HL-60 (cell line): ENCODE results near the gene KCNG2.
"Not testable (repeated sequence)": the region's sequence is repeated elsewhere in the genome, so short reads cannot be mapped to it uniquely, and the experiment has no call there.

Source experiments
- DNase-seq, 2 experiments: peaks; one replicate each; pipeline ENCODE4 v3.0.0-alpha.2; 2010 to 2020; ENCODE audit warnings: low read depth in 1 of 2, low spot score in 1 of 2
- H3K27ac ChIP-seq: fragments of 250-450 bp; sonication (Bioruptor Pico); replicated peaks from 2 replicates; pipeline ENCODE4 v1.5.1; 2020; ENCODE audit warnings: mild to moderate bottlenecking, moderate library complexity
- H3K27me3 ChIP-seq: fragments of 250-450 bp; sonication (Bioruptor Pico); 2 replicates; pipeline ENCODE4 v1.5.1; 2021; ENCODE audit warnings: mild to moderate bottlenecking, moderate library complexity; ENCODE audit not compliant: insufficient read depth, poor library complexity, severe bottlenecking
- H3K4me3 ChIP-seq: replicated peaks from 2 replicates; pipeline ENCODE4 v1.5.1; 2011; ENCODE audit warnings: mild to moderate bottlenecking, control low read depth, low read length; ENCODE audit not compliant: insufficient read depth
- GABPA ChIP-seq: IDR thresholded peaks from 2 replicates; pipeline ENCODE4 v1.6.1; 2012; ENCODE audit warnings: low read depth
- POLR2AphosphoS5 ChIP-seq: IDR thresholded peaks from 2 replicates; pipeline ENCODE4 v1.6.1; 2012; ENCODE audit warnings: low read depth
- REST ChIP-seq: IDR thresholded peaks from 2 replicates; pipeline ENCODE4 v1.6.1; 2012; ENCODE audit warnings: low read depth; ENCODE audit not compliant: insufficient replicate concordance
- SPI1 ChIP-seq: IDR thresholded peaks from 2 replicates; pipeline ENCODE4 v1.6.1; 2012; ENCODE audit warnings: low read depth, mild to moderate bottlenecking, borderline replicate concordance
- TF ChIP-seq, protein P1 (sequence below): IDR thresholded peaks from one replicate; pipeline ENCODE4 v1.5.1; 2011; ENCODE audit warnings: low read length, control low read depth, inconsistent platforms; ENCODE audit not compliant: insufficient read depth

KCNG2 gene

GRCh38 chr18:79875931-79876461, 78.3 kb downstream of the KCNG2 start:
- Histone ChIP-seq H3K27ac (no peak overlapping the region), H3K27me3 (no peaks in the 10 kb centered on the region), H3K4me3 (no peak overlapping the region)
- TF ChIP-seq SPI1 (no peak), REST (no peak), POLR2AphosphoS5 (no peak), GABPA (no peak)
- TF ChIP-seq, protein P1, sequence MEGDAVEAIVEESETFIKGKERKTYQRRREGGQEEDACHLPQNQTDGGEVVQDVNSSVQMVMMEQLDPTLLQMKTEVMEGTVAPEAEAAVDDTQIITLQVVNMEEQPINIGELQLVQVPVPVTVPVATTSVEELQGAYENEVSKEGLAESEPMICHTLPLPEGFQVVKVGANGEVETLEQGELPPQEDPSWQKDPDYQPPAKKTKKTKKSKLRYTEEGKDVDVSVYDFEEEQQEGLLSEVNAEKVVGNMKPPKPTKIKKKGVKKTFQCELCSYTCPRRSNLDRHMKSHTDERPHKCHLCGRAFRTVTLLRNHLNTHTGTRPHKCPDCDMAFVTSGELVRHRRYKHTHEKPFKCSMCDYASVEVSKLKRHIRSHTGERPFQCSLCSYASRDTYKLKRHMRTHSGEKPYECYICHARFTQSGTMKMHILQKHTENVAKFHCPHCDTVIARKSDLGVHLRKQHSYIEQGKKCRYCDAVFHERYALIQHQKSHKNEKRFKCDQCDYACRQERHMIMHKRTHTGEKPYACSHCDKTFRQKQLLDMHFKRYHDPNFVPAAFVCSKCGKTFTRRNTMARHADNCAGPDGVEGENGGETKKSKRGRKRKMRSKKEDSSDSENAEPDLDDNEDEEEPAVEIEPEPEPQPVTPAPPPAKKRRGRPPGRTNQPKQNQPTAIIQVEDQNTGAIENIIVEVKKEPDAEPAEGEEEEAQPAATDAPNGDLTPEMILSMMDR, result no peak
- no peak for DNase-seq

GRCh38 chr18:79876497-79876896, 78.8 kb downstream of the KCNG2 start:
- Histone ChIP-seq H3K27me3 (no peaks in the 10 kb centered on the region), H3K4me3 (no peak overlapping the region), H3K27ac (no peak overlapping the region)
- TF ChIP-seq SPI1 (no peak), REST (no peak), GABPA (no peak), POLR2AphosphoS5 (no peak)
- TF ChIP-seq, protein P1, result no peak
- DNase-seq, result no peak

GRCh38 chr18:79877163-79878091, 79.7 kb downstream of the KCNG2 start:
- DNase-seq, result no peak
- H3K27me3 ChIP-seq, result no peaks in the 10 kb centered on the region
- H3K27ac ChIP-seq, result no peak overlapping the region
- no peak for TF ChIP-seq POLR2AphosphoS5
- no peak overlapping the region for H3K4me3 ChIP-seq

DNA sequence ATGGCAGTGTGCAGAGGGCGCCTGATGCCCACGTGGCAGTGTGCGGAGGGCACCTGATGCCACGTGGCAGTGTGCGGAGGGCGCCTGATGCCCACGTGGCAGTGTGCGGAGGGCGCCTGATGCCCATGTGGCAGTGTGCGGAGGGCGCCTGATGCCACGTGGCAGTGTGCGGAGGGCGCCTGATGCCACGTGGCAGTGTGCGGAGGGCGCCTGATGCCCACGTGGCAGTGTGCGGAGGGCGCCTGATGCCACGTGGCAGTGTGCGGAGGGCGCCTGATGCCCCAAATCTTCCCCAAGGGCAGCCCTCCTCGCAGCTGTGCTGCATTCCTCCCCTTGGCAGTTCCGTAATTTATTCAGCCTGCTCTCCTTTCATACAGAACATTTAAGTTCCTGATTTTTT, 80.5 kb downstream of the KCNG2 start:
- H3K4me3 ChIP-seq, H3K27me3 ChIP-seq: not testable (repeated sequence)

More for the DNA sequence above, 80.5 kb downstream of the KCNG2 start:
- not testable (repeated sequence) for H3K27ac ChIP-seq, DNase-seq
